GM08714 (cell line): ENCODE results near the gene ABCA2.

ENCODE experiments used
- H3K4me3 ChIP-seq: fragments of 200-500 bp; sonication (Bioruptor generic); 2 replicates; pipeline ENCODE4 v1.5.1; 2014; ENCODE audit warnings: mild to moderate bottlenecking, low read length, inconsistent platforms
- ZNF274 ChIP-seq: IDR thresholded peaks from 2 replicates; pipeline ENCODE4 v1.6.1; 2012; ENCODE audit warnings: mild to moderate bottlenecking, low read depth, low read length

ABCA2 gene

DNA sequence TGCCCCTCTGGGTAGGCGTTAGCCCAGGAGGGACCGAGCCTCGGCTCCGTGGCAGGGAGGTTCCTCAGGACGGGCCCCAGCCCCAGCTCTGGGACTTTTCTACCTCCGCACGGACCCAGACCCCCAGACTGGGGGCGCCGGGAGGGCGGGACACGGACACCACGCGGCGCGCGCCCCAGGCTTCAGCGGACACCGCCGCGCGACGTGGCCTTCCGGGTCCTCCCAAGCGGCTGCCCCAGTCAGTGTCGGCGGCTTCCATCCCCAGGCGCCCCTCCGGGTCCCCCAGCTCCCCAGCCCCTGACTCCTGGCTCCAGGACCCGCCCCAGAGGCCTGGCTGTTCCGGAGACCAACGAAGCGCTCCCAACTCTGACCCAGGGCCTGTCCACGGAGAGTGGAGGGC is 42.2 kb downstream of the ABCA2 start:
- no peak overlapping the region for H3K4me3 ChIP-seq
- no peak for TF ChIP-seq ZNF274

- TF ChIP-seq ZNF274, result no peak
- H3K4me3 ChIP-seq, result no peak overlapping the region
Measured at GRCh38 chr9:136985027-136985602, 42.9 kb downstream of the ABCA2 start.

DNA sequence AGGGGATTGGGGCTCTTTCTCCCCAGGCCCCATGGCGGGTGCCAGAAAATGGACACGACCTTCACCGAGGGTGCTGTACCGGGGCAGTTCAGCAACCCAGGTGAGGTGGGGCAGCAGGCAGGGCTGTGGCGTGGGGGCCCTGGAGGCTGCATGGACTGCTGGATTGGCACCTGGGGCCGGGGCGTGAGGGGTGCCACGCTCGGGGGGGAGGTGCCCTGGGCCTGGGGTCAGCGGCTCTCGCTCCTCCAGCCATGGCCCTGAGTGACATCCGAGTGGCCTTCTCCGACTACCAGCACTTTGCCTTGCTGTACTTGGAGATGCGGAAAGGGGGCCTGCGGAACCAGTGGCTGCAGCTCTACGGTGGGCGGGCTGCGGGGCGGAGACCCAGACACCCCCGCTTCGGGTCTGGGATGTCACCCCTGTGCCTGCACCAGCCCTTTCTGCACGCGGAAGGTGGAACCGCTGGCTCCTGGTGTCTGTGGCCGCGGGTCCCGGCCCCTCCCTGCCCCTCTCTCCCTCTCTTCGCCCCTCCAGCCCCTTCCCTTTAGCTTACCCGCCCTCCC is 43.5 kb downstream of the ABCA2 start:
- TF ChIP-seq ZNF274, result no peak
- no peak overlapping the region for H3K4me3 ChIP-seq

DNA sequence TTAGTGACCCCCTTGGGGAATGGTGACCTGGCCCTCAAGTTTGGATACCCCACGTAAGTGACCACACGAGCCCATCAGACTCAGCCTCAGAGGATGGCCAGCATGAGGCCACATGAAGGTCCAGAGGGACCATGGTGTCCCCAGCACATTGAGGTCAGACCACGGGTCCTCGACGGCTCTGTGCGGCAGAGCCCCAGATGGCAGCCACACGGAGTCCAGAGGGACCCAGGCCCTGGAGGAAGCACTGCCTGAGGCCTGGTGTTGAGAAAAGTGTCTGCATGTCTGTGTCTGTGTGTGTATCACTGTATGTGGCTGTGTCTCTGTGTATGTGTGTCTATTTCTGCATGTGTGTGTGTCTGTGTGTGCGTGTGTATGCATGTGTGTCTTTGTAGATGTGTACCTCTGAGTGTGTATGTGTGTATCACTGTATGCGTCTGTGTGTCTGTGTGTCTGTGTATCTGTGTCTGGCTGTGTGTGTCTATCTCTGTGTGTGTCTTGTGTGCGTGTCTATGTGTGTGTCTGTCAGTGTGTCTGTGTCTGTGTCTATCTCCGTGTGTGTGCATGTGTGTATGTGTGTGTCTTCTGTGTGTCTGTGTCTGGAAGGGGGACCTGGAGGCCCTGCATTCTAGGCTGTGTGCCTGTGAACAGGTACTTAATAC is 44.3 kb downstream of the ABCA2 start:
- TF ChIP-seq ZNF274, result no peak
- H3K4me3 ChIP-seq, result no peak overlapping the region

- TF ChIP-seq ZNF274, result no peak
Measured at GRCh38 chr9:136983167-136983566, 44.9 kb downstream of the ABCA2 start.

GRCh38 chr9:136982232-136983051 is 45.6 kb downstream of the ABCA2 start, which contains the start of gene LCNL1:
Gene LCNL1 (plus strand): TSS chr9:136982993. CDS start chr9:136983587, 594 bp downstream.
- TF ChIP-seq ZNF274, result no peak
- H3K4me3 ChIP-seq, result no peak within 1 kb of the TSS

More at GRCh38 chr9:136983167-136983566, 44.9 kb downstream of the ABCA2 start:
- H3K4me3 ChIP-seq, result no peak overlapping the region

DNA sequence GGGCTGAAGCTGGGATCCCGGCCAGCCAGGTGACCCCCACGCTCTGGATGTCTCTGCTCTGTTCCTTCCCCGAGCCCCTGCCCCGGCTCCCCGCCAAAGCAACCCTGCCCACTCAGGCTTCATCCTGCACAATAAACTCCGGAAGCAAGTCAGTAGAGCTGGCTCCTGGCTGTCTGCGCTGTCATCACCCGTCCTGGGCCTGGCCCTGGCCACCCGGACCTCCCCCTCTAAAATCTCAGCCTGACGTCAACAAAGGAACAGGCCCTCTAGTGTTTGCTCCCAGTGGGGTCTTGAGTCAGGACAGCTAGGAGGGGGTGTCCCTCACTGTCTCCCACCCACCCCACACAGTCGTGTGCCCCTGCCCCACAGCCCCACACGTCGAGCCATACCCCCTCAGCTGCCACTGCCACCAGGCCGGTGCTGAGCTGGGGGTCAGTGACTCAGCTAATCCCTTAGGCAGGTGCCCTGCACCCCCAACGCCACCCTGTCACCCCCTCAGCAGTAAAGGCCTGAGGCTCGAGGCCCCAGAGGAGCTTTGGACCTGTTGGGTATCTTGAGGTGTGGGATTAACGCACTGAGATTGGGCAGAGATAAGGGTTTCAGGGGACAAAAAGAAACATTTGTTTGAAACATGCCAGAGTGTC is 46.3 kb downstream of the ABCA2 start:
- no peak overlapping the region for H3K4me3 ChIP-seq
- no peak for TF ChIP-seq ZNF274

DNA sequence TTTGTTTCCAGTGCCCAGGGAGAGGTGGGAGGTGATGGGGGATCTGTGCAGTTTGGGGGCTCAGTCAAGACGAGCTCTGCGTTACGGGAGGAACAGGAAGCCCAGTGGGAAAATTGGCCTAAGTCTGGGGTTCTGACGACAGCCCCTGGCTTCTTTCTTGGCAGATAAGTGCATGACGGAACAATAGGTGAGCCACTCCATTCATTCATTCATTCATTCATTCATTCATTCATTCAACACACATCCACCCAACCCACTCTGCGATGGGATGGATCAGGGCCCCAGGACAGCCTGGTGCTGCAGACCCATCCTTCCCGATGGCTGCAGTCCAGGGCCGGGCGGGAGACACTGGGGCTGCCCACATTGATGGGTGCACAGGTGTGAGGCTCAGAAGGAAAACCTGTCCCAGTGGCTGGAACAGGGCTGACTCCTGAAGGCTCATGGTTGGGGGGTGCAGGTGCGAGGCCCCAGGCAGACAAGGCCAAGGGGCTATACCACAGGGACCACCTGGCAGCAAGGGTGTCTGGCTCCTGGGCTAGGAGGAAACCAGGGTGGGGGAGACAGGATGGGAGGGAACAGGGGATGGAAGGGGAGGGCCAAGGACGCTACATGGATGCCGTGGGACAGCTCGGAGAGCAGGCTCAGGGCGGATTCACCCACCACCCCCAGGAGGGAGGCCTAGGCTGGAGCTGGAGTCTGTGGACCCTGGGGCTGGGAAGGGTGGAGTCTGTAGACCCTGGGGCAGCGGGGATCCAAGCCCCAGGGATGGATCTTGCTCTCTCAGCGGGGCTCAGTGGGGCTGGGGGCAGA is 47.2 kb downstream of the ABCA2 start:
- no peak overlapping the region for H3K4me3 ChIP-seq
- no peak for TF ChIP-seq ZNF274

GRCh38 chr9:136979769-136980587 is 48.1 kb downstream of the ABCA2 start:
- no peak overlapping the region for H3K4me3 ChIP-seq
- TF ChIP-seq ZNF274, result no peak

DNA sequence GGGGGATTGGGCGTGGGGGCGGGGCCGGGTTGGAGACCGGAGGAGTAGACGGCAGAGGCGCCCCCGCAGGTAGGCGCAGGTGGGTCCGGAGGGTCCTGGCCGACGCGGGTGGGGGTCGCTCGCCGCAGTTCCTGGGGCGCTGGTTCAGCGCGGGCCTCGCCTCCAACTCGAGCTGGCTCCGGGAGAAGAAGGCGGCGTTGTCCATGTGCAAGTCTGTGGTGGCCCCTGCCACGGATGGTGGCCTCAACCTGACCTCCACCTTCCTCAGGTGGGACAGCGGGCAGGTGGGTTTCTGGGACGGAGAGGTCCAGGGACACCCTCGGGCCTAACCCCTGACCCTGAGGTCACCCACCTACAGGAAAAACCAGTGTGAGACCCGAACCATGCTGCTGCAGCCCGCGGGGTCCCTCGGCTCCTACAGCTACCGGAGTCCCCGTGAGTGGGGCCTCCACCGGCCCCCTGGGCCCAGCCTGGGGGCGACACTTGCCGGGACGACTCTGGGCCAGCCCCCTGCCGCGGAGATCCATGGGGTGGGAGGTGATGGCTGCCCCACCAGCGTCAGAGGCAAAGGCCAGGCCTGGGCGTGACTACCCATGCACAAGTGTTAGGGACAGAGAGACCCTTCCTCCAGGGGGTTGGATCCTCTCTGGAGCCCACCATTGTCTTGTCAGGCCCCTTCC is 49.0 kb downstream of the ABCA2 start:
- H3K4me3 ChIP-seq, result no peak overlapping the region
- no peak for TF ChIP-seq ZNF274

GRCh38 chr9:136978073-136978864 is 49.8 kb downstream of the ABCA2 start:
- no peak overlapping the region for H3K4me3 ChIP-seq
- TF ChIP-seq ZNF274, result no peak

- TF ChIP-seq ZNF274, result no peak
Measured at GRCh38 chr9:136977649-136978072, 50.4 kb downstream of the ABCA2 start.

More at GRCh38 chr9:136977649-136978072, 50.4 kb downstream of the ABCA2 start:
- no peak overlapping the region for H3K4me3 ChIP-seq
